ENCODE data around the gene DAB2IP.

DAB2IP gene

DNA sequence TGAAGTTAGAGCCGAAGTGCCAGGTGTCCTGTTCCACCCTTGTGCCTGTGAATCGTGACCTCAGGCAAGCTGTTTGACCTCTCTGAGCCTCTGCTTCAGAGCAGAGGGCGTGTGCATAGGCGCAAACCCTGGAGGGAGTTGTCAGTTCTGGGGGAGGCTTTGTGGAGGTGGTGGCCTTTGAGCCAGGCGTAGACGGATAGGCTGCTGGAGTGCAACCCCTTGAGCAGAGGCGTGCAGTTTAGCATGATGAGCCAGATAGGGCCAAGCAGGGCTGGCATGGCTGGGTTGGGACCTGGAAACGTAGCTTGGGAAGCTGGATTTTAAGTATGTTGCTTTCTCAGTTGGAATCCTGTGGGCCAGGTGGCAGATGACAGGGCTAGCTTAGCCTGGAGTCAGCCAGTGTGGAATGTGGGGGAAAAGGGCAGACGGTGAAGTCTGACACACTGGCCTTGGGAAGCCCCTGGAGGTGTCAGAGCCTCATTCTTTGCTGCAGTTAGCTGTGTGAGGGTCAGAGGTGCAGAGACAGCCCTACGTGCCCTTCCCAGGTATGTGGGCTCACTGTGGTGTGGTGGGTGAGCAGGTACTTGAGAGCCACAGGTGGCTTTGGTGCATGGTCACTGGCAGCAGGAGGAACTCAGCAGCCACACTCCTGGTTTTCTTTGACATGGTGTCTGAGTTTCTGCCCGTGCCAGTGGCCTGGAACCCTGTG, 93.4 kb downstream of the DAB2IP start:
- DNase-seq (ENCODE audit: low read depth), result no peak

DNA sequence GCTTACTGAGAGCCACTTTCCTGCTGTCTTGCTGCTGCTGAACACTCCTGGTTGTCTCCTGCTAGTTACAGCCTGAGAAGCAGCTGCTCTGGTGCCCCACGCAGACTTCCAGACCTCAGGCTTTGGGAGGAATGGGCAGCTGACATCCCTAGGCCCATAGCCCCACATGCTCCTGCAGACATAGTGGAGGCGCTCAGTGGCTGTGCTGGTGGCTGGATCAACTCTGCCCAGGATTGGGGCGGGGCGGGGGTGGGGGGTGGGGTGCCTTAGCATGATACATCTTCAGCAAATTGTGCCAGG, 93.9 kb downstream of the DAB2IP start:
- no peak for DNase-seq (ENCODE audit: low read depth)

DNA sequence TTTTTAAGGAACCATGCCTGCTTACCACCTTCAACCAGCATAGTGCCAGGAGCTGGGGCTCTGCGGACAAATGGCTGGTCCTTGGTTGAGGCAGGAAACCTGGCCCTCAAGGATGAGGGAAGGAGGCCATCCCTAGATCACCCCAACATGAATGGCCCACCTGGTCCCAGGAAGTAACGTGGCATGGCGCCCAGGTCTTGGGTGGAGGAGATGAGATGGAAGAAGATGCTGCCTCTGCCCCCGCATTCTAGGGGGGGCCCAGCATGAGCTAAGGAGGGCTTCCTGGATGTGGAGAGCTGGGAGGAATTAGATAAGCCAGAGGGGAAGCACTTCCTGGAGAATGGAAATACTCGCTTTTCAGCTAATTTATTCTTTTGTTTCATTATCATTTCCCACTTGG, 95.0 kb downstream of the DAB2IP start:
- no peak for DNase-seq (ENCODE audit: low read depth)

- no peak for DNase-seq (ENCODE audit: low read depth)
Measured at GRCh38 chr9:121746866-121747265, 95.4 kb downstream of the DAB2IP start.

DNA sequence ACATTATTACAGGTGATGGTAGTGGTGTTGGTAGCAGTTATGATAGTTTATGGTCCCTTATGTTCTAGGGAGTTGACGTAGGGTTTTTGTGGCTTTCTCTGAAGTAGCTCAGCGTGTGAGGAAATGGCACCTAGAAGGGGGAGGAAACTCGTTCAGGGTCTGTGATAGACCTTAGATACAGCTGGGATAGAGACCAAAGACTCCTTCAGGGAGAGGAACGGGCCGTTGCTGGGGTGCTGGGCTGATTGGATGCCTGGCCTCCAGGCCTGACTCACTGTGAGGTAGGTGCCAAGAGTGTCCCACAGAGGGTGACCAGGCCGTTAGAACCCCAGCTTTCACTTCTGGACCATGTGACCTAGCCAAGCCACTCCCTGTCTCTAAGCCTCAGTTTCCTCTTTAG, 96.6 kb downstream of the DAB2IP start:
- no peak for DNase-seq (ENCODE audit: low read depth)

DNA sequence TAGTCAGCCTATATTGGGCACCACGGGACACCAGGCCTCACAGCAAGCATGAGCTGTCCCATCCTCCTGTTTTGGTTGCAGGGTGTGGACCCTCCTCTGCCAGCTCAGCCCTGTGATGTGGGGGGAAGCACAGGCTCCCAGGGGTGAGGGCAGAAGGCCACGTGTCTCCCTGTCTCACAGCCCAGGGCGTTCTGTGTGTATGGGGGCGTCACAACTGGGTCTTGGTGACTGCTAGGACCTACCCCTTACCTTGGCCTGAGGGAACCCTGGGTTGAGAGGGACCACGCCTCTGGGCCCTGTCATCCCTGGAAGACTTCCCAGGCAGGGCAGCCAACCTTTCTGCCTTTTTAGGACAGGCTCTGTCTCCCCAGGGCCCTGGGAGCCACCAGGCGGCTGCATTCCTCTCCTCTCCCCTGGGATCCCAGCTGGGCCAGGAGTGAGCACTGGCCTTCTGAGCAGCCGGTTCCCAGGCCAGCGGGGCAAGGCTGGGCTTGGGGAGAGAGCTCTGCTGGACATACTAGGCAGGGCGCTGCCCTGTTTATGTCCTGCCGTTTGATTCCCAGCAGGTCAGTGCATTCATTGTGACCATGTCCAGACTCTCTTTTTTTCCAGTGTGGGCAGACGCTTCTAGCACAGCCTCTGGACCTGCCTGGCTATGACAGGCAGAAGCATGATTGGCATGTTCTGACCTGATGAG, 97.4 kb downstream of the DAB2IP start:
- DNase-seq (ENCODE audit: low read depth), result no peak

- no peak for DNase-seq (ENCODE audit: low read depth)
Measured at GRCh38 chr9:121749614-121750013, 98.2 kb downstream of the DAB2IP start.

- no peak for DNase-seq (ENCODE audit: low read depth)
Measured at GRCh38 chr9:121750259-121750714, 98.9 kb downstream of the DAB2IP start.

DNA sequence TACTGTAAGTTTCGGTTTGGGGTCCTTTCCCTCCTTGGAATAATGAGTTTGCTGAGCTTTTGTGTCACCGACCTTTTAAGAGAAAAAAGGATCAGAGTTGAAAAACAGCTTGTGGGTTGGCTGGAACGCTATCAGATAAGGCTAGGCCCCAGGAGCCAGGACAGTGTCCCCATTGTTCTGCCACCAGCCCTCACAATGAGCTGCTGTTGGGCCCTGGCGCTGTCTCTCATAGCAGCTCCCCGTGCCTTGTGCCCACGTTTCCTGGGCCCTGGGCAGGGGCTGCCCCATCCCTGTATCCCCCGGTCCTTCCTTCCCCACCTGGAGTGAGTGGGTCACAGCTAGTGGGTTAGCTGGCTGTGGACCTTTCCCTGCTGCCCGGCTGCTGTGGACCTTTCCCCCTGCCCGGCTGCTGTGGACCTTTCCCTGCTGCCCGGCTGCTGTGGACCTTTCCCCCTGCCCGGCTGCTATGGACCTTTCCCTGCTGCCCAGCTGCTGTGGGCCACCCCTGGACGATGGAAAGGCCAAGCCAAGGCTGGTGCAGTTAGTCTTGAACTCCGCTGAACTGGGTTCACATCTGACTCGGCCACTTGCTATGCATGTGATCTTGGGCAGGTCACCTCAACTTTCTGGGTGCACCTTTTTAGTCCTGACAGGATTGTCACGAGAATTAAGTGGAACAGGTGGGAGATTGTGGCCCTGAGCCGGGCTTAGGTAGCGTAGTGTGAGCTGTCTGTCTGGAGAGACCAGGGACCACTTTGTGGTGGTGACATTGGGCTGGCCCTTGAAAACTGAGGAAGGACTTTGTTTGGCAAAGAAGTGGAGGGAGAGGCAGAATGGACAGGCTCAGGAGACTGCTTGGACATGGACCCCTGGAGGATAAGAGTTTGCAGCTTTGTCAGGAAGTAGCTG, 99.5 kb downstream of the DAB2IP start:
- no peak for DNase-seq (ENCODE audit: low read depth)

DNA sequence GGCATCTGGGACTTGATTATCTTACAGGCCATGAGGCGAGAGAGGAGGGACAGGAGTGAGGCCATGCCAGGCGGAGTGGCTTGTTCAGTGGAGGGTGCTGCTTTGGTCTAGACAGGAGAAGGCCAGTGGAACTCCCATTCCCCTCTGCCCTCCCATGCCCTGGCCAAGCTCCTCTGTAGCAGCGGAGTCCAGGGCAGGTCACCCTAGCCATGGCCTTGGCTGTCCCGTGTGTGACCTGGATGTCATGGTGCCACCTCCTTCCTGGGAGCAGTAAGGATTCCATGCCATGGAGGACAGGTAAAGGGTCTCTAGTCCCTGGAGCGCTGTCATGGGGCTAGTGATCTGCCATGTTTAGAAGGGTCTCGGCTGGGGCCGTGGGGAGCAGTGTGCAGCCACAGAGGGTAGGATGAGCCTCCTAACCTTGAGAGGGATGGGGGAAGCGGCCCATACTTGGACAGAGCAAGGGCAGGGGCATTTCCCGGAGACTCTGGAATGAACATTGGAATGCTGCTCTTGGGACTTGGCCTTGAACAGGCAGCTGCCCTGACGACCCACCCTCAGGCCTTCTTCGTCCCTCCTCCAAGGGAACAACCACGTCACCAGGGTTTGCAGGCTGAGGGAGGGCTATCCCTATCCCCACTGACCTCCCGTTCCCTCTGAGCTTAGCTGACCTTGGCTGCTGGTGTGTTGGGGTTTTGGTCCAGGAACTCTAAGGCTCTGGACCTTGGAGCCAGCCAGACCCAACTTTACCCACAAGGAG, 100.4 kb downstream of the DAB2IP start:
- DNase-seq (ENCODE audit: low read depth), result no peak

DNA sequence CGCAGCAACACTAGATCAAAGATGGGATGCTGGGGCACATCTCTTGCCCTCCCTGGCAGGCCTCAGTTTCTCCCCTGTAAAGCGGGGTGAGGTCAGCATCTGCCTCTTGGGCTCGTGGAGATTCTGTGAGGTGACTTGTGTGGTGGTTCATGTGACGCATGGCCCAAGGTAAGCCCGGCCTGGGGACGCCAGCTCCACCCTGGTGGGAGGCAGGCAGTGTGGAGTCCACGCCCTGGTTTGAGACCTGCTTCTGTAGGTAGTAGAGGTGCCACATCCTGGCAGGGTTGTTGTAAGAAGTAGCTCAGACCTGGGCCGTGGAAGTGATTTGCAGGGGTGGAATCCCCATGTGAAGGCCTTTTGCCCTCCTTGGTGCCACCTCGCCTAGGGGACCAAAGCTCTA, 101.5 kb downstream of the DAB2IP start:
- DNase-seq (ENCODE audit: low read depth), result no peak

DNA sequence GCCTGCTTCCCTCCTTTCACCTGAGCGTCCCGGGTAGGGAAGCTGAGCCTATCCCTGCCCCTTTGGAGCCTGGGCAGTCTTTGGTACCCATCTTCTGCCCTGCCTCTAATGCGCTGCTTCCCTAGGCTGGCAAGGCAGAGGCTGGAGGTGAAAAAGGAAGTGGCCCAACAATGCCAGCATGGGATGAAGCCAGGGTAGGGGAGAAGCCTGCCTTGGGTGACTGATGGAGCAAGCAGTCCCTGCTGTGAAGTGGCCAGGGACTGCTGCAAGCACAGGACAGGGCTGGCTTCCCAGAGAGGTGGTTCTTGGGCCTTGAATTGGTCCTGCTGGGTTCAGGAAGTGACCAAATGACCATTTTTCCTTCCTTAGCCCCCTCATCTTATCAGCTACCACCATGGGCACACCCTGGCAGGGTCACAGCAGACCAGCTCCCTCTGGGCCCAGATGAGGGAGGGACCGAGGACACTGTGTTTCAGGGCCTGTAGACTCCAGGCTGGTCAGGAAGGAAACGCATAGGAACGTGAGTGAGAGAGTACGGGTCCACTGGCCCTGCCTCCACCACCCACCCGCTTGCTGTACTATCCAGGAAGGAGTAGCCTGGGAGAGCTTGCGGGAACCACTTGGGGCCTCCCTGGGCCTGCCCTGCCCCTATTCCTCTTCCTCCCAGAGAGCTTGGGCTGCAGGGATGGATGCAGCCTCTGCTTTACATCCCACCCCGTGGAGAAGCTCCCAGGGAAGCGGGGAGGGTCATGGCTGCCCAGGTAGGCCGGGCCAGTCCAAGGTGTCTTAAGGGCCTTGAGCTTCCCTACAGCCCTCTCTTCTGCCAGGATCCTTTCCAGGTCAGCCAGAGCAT, 102.6 kb downstream of the DAB2IP start:
- no peak for DNase-seq (ENCODE audit: low read depth)

GRCh38 chr9:121754655-121755436, 103.4 kb downstream of the DAB2IP start:
- DNase-seq (ENCODE audit: low read depth), result no peak

DNA sequence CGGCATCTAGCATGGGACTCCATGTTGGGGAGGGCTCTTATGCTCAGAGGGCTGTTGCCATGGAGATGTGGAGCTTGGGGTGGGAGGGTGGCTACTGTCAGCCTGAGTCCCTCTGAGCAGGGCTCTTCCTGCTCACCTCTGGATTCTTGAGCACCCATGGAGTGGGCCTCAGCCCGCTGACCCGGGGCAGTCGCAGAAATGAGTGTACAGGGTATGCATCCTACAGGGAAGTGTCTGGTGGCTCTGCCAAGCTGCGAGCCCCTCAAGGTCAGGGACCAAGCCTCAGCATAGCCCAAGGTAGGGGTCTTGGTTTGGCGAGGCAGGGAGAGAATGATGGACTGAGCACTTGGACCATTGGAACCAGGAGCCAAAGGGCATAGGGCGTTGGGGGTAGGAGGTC, 104.1 kb downstream of the DAB2IP start:
- DNase-seq (ENCODE audit: low read depth), result no peak

DNA sequence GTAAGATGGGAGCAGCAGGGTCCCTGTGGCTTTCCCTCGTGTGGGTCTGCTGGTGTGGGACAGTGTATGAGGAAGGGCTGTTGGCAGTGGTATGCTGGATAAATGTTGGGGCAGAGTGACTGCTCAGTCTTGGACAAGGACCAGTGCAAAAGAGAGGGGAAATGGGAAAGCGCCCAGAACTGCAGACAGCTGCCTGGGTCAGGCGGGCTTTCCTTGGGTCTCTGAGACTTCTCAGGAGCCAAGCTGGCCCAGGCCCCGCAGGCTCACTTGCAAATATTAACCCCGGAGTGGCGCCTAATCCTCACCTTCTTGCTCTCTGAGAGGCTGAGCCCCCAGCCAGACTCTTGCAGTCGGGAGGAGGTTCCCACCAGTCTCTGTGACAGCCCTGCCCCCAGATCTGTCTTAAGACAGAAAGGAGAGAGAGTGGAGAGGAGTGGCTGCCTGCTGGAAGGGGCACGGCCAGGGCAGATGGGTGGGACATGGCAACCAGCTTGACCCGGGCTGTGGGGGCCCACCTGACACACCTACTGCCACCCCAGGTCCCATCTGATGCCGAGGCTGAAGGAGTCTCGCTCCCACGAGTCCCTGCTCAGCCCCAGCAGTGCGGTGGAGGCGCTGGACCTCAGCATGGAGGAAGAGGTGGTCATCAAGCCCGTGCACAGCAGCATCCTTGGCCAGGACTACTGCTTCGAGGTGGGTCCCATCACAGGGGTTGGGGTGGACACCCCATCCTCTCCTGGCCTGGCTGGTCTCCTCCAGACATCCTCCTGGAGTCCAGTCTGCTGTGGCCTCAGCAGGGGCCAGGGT, 105.2 kb downstream of the DAB2IP start:
- DNase-seq (ENCODE audit: low read depth), result no peak

DNA sequence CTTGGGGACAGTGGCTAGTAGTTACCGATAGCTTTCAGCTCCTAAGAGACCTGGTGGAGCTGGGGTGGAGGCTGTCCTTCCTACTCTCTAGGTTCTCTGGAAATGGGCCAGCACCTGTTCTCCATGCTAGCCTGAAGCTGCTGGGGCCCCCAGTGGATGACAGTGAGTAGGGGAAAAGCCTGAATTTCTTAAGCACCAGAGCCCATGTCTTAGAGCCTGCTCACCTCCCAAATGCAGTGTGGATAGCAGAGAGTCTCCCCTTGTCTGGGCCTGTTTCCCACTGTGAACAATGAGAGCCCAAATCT, 105.8 kb downstream of the DAB2IP start:
- DNase-seq (ENCODE audit: low read depth), result no peak

DNA sequence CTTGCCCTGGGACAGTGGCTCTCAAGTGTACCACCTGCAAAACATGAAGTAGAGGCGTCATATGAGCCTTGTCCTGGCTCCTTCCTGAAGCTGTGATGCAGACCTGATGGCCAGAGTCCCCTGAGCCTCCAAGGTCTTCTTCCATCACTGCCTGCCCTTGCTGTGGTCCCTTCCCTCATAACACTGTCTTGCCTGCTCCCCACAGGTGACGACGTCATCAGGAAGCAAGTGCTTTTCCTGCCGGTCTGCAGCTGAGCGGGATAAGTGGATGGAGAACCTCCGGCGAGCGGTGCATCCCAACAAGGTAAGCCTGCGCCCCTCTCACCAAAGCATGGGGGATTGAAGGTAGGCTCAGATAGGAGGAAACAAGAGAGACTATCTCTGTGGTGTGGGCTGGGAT, 107.3 kb downstream of the DAB2IP start:
- DNase-seq (ENCODE audit: low read depth), result no peak

DNA sequence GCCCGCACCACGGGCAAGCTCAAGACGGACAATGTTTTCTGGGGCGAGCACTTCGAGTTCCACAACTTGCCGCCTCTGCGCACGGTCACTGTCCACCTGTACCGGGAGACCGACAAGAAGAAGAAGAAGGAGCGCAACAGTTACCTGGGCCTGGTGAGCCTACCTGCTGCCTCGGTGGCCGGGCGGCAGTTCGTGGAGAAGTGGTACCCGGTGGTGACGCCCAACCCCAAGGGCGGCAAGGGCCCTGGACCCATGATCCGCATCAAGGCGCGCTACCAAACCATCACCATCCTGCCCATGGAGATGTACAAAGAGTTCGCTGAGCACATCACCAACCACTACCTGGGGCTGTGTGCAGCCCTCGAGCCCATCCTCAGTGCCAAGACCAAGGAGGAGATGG, 108.6 kb downstream of the DAB2IP start:
- DNase-seq (ENCODE audit: low read depth), result no peak

DNA sequence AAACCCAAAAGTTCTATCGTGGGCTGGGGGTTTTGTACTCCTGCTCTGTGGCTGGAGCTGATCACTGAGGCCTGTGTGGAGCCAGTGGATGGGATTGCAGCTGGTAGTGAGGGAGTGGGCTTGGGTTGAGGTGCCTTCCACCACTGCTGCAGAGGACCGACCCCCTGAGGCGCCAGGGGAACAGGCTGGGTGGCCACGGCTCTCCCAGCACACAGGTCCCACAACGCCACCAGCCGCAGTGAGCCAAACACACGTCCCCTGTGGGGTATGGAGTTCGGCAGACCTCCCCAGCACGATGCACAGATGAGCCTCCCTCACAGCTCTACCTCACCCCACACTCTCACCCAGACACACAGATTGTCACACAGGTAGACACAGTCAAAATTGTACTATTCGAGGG, 109.1 kb downstream of the DAB2IP start:
- DNase-seq (ENCODE audit: low read depth), result no peak

DNA sequence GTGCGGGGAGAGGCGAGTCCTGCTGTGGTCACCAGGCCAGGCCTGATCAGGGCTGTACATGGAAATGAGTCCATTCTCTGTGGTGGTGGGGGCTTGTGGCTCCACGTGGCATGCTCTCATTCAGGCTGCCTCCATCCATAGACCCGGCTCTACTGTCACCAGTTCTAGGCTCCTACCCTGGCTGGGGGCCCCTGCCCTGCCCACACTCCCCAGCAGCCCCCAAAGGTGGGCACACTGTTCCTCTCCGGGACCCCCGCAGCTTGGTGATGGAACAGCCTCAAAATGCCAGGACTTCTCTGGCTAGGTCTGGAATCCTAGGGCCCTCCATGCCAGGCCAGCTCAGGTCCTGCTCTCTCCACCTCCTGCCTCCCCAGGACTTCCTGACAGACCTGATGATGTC, 111.7 kb downstream of the DAB2IP start:
- no peak for DNase-seq (ENCODE audit: low read depth)
